GM19238 (cell line): Measurements from ENCODE around the gene LRRC8C.

Experiments used
- DNase-seq: peaks from one replicate; pipeline ENCODE4 v3.0.0; 2011; ENCODE audit warnings: low spot score; ENCODE audit not compliant: insufficient read length

The LRRC8C gene

GRCh38 chr1:89670711-89671110, 37.8 kb downstream of the LRRC8C start:
- no peak for DNase-seq

GRCh38 chr1:89671775-89672488, 39.0 kb downstream of the LRRC8C start:
- DNase-seq: no peak

- no peak for DNase-seq
Observed at GRCh38 chr1:89672489-89673183, 39.7 kb downstream of the LRRC8C start.

- DNase-seq: no peak
Observed at GRCh38 chr1:89673251-89673650, 40.3 kb downstream of the LRRC8C start.

- no peak for DNase-seq
Observed at GRCh38 chr1:89675677-89676076, 42.8 kb downstream of the LRRC8C start.

- no peak for DNase-seq
Observed at GRCh38 chr1:89681045-89681729, 48.3 kb downstream of the LRRC8C start.

GRCh38 chr1:89682611-89683010, 49.7 kb downstream of the LRRC8C start:
- DNase-seq: no peak

GRCh38 chr1:89685461-89685860, 52.5 kb downstream of the LRRC8C start:
- DNase-seq: no peak

GRCh38 chr1:89686520-89686919, 53.6 kb downstream of the LRRC8C start:
- DNase-seq: no peak

- DNase-seq: no peak
Observed at GRCh38 chr1:89687254-89687653, 54.3 kb downstream of the LRRC8C start.

GRCh38 chr1:89688607-89689006, 55.7 kb downstream of the LRRC8C start:
- no peak for DNase-seq

GRCh38 chr1:89689234-89689633, 56.3 kb downstream of the LRRC8C start:
- no peak for DNase-seq

GRCh38 chr1:89690595-89690994, 57.7 kb downstream of the LRRC8C start:
- no peak for DNase-seq

- peak; percentile 18 for DNase-seq
Observed at GRCh38 chr1:89692601-89693521, 59.9 kb downstream of the LRRC8C start.

GRCh38 chr1:89695847-89696246, 62.9 kb downstream of the LRRC8C start:
- no peak for DNase-seq

- no peak for DNase-seq
Observed at GRCh38 chr1:89697383-89697782, 64.5 kb downstream of the LRRC8C start.

GRCh38 chr1:89698020-89698560, 65.2 kb downstream of the LRRC8C start:
- DNase-seq: no peak

- DNase-seq: no peak
Observed at GRCh38 chr1:89698624-89699023, 65.7 kb downstream of the LRRC8C start.

GRCh38 chr1:89699451-89699986, 66.6 kb downstream of the LRRC8C start:
- DNase-seq: no peak

- no peak for DNase-seq
Observed at GRCh38 chr1:89701746-89702241, 68.9 kb downstream of the LRRC8C start.
